GM03348 (cell line): ENCODE results near the gene SETD5.
"Not testable (repeated sequence)": the region's sequence is repeated elsewhere in the genome, so short reads cannot be mapped to it uniquely, and the experiment has no call there.

Source experiments
- DNase-seq: peaks from one replicate; pipeline ENCODE4 v3.0.0; 2012; ENCODE audit warnings: low spot score

The SETD5 gene

DNA sequence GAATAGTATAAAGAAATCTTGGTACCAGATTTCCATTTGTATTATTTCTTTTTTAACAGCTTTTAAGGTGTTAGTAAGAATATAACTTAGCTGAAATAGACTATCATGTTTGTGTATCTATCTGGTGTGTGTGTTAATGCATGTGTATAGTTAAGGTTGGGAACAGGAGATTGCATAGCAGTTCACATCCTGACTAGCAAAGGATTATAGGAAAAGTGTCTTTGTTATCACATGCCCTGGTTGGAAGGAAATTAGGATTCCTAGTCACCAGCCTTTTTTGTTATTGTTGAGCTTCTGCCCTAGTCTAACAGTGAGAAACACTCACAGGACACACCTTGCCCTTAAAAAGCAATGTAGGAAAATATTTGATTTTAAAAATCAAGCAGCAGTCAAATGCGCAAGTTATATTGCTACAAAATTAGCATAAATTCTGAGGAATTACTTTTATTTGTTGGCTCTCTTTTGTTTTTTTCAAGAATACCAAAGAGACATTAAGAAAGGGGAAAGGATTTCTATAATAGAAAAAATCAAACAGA, 58.2 kb downstream of the SETD5 start:
- no peak for DNase-seq

DNA sequence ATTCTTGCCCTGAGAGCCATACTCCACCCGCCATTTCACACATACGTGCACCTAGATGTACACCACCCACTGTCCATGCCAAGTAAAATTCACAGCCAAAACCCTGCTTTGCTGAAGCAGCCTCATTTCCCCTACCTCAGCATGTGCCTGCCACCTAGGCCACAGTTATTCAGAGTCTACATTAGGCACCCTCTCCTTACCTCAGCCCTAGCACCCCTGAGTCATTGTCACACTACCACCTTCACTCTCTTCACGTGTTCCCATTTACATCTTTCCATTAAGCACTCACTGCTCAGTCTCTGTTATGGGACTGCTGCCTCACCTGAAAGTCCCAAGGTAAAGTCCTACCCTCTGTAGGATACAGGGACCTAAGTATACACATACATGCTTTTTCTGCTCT, 70.0 kb downstream of the SETD5 start:
- no peak for DNase-seq

DNA sequence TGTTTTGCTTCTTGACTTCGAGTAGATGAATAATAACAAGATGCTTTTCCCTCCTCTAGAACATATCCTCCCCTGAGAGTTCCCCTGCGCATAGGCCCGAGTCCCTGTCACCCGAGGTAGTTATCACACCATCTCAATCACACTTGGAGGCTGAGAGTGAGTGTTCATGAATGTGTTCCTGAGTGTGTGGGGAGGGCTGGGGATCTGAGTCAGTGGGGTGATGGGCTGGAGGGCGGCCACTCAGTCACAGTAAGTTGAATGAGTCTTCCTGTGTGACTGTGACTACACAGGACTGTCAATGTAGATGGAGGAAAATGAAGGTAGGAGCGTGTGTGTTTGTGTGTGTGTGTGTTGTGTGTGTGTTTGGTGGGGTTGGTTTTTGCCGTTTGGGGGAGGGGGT, 71.0 kb downstream of the SETD5 start:
- no peak for DNase-seq

DNA sequence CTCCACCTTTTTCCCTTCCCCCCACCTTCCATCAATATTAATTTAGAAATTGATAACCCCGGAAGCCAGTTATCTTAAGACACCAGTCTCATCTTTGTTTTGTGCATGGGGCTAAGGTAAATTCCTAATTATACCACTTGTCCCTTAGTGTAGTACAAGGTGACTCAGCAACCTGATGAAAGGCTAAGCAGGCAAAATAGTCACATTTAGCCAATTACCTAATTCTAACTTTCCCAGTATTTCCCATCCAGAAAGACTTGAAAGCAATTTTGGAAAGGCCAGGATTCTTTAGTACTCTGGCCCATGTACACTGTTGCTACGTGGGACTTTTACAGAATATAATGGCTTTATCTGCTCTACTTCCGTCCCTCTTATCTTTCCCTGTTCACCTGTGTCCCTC, 72.6 kb downstream of the SETD5 start:
- no peak for DNase-seq

DNA sequence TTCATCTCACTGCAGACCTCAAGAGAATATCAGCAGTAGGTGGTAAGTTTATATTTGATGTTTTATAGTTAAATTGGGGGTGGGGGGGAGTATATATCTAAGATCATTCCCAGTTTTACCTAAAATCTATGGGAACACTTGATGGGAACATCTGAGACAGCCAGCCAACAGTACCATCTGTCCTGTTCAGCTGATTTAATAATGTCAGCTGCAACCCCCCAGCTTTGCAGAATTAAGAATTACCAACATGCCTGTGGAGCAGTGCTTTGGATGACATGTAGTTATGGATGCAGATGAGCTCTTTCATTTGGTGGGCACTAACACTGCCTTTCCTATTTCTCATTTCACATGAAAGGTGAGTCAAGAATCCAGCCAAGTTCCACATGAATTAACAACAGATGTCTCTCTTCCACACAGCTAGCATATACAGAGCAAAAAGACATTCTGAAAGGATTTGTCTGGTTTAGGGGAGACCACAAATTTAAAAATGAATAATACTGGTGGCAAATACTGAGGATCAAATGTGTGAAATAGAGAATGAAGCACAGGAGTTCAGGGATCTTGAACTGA, 76.2 kb downstream of the SETD5 start:
- DNase-seq, result no peak

DNA sequence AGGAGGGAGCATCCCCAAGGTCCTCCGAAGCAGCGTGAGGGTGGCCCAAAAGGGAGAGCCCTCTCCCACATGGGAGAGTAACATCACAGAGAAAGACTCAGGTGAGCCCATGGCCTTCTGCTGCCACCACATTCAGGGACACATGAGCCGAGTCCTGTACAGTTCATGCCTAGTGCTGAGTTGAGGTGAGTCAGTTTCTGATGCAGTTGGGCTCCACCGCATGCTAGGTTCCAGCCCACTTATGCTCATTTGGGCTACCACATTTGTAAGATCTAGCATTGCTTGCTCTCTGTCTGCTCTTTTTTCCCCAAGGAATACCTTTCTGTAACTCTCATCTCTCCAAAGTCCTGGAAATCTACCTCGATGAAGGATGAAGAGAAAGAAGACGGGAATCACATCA, 77.1 kb downstream of the SETD5 start:
- no peak for DNase-seq

DNA sequence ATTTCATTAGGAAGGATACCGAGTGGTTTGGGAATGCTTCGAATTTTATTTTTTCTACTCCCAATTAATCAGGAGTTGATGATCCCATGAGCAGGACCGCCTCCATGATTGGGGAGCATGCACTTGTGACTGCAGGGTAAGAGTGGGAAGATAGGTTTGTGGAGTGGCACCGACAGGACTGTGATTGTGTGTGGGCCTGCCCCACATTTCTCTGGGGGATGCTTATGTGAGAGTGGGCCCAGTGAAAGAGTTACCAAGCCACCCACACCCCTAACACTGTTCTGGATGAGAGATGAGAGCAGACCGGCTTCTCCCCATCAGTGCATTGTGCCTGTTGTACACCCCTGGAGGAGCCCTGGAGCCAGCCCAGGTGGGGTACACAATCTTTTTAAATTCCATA, 79.5 kb downstream of the SETD5 start:
- DNase-seq, result no peak

DNA sequence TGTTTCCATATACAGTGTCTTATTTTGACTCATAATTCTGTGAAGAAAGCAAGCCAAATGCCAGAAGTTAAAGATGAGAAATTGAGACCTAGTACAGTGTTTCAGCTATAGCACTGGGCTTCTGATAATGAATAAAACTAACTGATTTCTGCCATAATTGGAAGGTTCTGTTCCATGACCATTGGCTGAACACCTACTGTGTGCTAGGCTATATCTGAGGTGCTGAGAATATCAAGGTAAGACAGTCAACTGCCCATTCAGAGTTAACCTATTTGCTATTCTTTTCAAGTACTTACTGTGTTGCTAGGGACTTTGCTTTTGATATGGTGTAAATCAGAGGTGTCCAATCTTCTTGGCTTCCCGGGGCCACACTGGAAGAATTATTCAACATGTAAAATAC, 82.8 kb downstream of the SETD5 start:
- DNase-seq, result no peak

DNA sequence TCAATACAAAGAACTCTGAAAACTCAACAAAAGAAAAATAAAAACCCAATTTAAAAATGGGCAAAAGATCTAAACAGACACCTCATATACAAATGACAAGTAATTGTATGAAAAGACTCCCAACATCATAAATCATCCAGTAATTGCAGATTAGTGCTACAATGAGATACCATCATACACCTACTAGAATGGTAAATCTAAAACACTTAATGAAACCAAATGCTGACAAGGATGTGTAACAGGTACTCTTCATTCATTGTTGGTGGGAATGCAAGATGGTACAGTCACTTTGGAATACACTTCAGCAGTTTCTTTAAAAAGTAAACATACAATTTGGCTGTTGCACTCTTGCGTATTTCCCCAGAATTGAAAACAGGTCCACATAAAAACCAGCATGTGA, 87.8 kb downstream of the SETD5 start:
- no peak for DNase-seq

DNA sequence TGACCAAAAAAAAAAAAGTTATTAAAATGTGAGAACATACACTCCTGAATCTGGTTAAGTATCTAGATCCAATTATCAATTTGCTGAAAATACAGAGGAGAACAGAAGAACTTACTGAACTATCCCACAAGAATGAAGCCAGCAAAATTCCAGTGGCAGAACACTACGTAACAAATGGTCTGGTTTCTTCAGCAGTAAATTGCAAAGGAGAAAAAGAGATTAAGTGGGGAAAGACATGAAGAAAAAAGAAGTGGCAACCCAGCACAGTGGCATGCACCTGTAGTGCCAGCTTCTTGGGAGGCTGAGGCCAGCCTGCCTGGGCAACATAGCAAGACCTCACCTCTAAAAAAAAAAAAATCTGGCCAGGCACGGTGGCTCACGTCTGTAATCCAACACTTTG, 94.1 kb downstream of the SETD5 start:
- no peak for DNase-seq

DNA sequence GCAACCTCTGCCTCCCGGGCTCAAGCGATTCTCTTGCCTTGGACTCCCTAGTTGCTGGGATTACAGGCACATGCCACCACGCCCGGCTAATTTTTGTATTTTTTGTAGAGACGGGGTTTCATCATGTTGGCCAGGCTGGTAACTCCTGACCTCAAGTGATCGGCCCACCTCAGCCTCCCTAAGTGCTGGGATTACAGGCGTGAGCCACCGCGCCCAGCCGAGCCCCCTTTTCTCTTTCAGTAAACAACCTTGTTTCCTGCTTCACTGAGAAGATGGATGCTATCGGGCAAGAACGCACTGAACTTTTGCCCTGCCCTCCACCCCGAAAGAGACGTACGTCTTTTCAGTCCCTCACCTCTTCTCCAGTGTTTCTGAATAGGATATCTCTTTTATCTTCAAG, 96.6 kb downstream of the SETD5 start:
- not testable (repeated sequence) for DNase-seq

DNA sequence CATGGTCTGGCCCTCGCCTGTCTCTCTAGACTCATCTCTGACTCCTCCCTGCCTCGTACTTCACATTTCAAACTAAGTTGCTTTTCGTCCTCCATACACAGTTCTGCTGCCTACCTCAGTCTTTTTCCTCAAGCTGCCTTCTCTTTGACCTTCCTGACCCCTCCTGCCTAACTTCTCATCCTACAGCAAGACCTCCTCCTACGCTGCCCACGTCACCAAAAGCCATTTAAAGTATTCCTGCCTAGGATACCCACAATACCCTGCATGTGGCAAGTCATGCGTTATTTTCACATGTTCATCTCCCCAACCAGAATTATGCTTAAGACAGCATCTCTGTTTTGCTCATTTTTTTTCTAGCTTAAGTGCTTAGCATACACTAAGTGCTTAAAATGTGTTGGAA, 99.5 kb downstream of the SETD5 start:
- DNase-seq, result no peak

DNA sequence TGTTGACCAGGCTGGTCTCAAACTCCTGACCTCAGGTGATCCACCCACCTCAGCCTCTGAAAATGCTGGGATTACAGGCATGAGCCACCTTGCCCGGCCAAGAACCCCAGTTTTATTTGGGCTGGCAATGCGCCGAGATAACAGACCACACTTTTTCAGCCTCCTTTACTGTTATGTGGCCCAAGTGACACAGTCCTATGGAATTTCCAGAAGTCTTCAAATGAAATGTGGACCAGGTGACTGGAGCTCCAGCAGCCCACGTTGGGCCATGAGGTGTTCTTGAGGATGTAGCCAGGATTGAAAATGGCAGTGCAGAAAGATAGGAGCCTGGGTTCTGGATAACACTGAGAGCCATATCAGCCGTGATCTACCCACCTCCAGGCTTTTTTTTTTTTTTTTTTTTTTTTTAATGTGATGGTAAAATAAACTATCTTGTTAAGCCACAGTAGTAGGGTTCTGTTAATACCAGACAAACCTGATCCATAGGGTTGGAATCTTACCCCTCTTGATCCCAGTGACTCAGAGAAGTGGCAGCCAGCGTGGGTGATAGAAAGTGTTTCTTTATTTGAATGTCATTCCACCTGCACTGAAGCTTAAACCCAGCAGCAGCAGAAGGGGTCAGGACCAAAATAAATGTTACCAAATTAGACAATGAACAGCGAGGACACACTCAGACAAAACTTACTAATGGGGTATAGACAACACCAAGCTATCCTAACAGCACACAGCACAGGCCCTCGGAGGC, 100.6 kb downstream of the SETD5 start:
- DNase-seq, result no peak

DNA sequence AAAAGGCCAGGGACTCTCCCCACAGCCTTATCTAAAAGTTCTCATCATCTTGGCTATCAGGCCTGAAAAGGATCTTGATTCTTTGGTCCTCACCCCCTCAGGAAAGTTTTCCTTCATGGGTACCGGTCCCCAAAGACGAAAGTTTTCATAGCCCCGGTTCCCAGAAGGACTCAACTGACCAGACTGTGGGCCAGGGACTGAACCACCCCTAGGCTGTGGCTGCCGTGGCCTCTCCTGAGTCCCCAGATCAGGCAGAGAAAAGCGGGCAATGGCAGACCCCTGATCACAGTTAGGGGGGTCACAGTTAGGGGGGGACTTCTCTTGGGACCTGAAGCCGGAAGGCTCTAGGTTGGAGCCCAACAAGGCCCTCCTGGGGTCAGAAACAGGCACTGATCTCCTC, 101.4 kb downstream of the SETD5 start:
- DNase-seq, result no peak

DNA sequence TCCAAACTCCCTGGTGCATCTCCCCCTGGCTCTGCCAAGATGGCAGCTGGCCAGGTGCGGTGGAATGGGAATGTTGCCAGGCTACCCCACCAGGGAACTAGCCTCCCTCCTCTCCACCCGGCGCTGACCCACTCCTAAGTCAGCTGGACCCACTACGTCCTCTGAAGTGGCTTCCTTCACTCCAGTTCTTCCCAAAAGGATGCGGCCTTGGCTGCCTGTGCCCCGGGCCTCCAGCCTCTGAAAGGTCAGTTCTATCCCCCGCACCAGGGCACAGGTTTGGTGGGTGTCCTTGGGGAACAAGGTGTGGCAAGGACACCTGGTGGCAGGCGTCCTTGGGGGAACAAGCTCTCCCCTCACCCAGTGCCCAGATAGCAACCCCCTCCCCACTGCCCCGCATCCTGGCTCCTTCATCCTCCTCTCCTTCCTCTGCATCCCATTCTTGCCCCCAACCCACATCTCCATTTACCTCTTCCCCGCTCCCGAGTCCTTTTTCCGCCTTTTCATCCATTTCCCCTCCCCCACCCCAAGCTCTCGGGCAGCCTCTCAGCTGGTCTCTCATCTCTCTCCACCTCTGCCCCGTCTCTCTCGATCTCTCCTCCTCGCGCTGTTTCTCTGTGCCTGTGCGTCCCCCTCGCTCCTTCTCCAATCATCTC, 102.2 kb downstream of the SETD5 start:
- DNase-seq, result peak; percentile 44

DNA sequence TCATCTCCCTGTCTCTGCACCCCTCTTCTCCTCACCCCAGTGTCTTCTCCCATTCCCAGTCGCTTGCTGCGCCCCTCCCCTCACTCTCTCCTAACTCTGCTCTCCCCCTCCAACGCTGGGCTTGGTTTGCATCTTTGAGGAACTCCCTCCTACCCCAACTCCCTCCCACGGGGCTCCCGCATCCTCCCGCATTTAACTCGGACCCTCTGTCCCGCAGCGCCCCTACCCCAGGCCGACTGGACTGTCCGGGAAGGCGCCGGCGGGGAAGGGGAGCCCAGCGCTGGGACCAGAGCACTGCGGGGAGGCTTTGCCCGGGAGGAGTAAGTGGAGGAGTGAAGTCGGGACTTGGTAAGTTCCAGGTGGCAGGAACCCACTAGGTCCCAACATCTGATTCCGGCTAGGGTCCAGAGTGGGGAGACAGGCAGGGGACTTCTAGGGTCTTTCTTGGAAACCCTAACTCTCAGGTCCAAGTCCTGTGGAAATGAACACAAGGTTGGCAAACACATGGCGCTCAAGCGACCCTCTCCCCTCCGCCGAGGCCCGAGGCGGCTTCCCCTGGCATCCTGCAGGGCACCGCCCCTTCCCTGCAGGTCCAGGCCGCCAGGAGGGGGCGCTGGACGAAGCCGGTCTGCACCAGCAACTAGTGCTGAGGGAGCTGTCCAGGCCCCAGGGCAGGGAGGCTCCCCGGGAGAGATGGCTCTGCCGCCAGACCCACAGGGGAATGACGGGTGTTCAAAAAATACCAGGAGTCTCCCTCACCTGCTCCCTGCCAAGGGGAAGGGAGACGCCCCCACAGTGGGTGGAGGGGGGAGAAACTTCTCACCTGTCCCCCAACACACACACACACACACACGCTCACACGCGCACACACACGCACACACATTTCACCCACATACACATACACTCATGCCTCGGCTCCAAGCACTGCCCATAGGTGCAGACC, 103.0 kb downstream of the SETD5 start:
- peak; percentile 90 for DNase-seq

DNA sequence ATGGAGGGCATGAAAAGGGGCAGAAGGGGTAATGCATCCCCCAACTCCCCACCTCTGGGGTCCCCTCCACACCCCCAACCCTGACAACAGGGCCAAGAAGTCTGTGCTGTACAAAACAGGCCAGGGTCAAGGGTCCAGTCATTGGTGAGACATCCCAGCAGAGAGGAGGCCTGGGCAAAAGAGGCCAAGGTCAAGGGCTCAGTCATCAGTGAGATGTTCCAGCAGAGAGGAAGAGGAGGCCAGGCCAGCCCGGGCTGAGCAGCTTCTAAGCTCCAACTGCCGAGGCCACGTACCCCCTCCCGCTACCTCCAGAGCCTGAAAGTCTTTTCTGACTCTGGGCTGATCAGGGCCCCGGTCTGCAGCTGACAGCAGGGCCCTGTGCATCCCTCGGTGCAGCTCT, 103.8 kb downstream of the SETD5 start:
- no peak for DNase-seq

DNA sequence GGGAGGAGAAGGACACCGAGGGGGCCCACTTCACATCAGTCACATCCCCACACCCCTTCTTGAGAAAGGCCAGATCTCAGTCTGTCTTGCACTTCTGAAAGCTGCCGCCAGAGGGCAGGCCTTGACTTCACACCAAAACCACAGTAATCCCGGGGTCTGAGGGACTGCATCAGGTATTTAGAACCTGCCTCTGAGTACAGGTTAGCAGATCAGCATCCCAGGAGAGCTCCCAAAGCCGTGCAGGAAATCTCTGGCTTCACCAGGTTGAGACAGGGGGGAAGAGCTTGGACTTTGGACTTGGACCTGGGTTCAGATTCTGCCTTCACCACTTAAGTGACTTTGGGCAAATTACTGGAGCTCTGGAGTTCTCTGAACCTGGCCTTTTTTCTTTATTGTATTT, 105.9 kb downstream of the SETD5 start:
- peak; percentile 84 for DNase-seq

DNA sequence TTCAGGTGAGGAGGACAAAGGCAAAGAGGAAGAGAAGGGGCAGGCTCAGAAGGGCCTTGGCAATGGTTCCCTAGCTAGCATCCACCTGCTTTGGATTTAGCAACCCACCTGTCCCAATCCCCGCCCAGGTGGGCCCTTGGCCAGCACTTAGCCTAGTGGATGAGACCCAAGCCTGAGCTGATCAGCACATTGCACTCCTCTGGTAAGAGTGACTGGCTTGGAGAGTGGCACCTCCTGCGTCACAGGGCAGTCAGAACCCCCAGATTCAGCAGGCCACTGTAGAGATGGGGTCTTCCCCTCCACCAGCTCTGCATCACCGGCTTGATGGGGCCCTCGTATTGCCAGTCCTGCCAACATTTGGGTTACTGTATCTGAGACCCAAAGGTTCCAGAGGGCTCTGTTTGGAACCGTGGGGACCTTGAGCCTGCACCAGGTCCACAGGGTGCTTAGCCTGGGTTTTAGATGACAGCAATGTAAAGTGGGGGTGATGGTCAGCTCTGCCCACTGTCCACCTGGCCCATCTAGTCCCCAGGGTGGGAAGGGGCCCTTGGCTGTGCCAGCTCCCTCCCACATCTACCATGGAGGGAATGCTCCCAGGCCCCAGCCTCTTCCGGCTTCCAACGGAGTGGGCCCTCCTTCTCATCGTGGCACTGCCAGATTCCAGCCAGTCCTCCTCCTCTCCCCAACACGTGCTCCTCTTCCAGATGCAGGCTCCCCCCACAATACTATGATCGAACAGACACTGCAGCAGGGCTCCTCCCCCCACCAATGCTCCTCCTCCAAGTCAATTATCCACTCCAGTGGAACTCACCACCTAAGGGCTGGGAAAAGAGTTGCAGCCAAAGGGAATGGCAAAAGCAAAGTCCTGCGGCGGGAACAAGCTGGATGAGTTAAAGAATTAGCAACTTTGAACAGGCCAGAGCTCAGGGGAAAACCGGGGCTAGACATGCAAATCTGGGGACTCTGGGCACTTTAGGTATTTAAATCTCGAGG, 110.5 kb downstream of the SETD5 start:
- no peak for DNase-seq

DNA sequence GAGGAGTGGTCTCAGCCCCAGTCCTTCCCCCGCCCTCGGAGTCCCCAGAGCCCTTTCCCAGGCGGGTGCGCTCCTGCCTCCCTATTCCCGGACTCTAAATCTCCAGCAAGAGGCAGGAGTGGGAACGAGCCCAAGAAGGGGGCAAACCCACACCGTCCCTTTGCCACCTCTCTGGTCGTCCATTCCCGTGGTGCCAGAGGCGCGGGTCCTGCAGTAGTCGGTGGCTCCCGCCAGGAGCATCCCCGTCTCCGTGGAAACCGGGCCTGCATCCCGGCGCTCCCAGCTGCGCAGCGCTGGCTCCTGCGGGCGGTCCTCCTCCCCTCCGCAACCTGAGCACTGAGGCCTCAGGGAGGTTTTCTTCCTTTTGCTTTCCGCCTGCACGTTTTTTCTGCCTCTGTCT, 111.4 kb downstream of the SETD5 start:
- no peak for DNase-seq

DNA sequence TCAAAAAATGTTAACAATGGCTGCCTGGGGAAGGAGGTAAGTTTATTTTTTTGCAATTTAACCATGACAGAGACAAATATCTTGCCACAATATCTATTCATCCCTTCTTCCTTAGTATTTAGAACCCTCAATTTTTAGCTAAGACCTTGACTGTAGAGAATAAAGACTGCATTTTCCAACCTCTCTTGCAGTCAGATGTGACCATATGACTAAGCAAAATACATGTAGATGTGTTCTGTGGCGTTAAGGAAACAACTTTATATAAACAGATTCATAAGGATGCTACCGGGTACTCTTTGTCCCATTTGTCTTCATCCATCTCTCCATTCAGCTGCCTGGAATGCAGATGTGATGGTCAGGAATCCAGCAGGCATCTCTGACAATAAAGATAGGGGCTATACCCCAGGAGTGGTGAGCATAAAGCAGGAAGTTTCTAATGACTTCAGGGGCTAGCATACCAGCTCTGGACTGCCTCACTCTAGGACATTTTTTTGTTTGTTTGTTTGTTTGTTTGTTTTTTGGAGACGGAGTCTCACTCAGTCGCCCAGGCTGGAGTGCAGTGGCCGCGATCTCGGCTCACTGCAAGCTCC, 115.1 kb downstream of the SETD5 start:
- DNase-seq, result no peak
